Inflammatory macrophage treated with lipopolysaccharide for 4 hours (primary cell): ENCODE results near the gene VOPP1.
"Not testable (repeated sequence)": the region's sequence is repeated elsewhere in the genome, so short reads cannot be mapped to it uniquely, and the experiment has no call there.

ENCODE experiments used
- DNase-seq: peaks from one replicate; pipeline ENCODE4 v3.0.0-alpha.2; 2020

VOPP1 gene

GRCh38 chr7:55484834-55485233, 87.5 kb downstream of the VOPP1 start:
- no peak for DNase-seq

- no peak for DNase-seq
Measured at GRCh38 chr7:55484241-55484640, 88.1 kb downstream of the VOPP1 start.

GRCh38 chr7:55483046-55483445, 89.3 kb downstream of the VOPP1 start:
- DNase-seq = no peak

GRCh38 chr7:55481155-55481554, 91.1 kb downstream of the VOPP1 start:
- no peak for DNase-seq

- no peak for DNase-seq
Measured at GRCh38 chr7:55478700-55479099, 93.6 kb downstream of the VOPP1 start.

GRCh38 chr7:55477781-55478374, 94.4 kb downstream of the VOPP1 start:
- DNase-seq = no peak

GRCh38 chr7:55476852-55477780, 95.2 kb downstream of the VOPP1 start:
- no peak for DNase-seq

- no peak for DNase-seq
Measured at GRCh38 chr7:55475855-55476803, 96.2 kb downstream of the VOPP1 start.

- no peak for DNase-seq
Measured at GRCh38 chr7:55474944-55475854, 97.1 kb downstream of the VOPP1 start.

- DNase-seq = no peak
Measured at GRCh38 chr7:55473932-55474331, 98.4 kb downstream of the VOPP1 start.

GRCh38 chr7:55472928-55473725, 99.2 kb downstream of the VOPP1 start:
- no peak for DNase-seq

GRCh38 chr7:55472406-55472805, 99.9 kb downstream of the VOPP1 start:
- not testable (repeated sequence) for DNase-seq

GRCh38 chr7:55471594-55471993, 100.7 kb downstream of the VOPP1 start:
- not testable (repeated sequence) for DNase-seq

GRCh38 chr7:55470261-55470660, 102.0 kb downstream of the VOPP1 start:
- DNase-seq = no peak

- DNase-seq = no peak
Measured at GRCh38 chr7:55469721-55470120, 102.6 kb downstream of the VOPP1 start.

- DNase-seq = no peak
Measured at GRCh38 chr7:55469271-55469681, 103.0 kb downstream of the VOPP1 start.

- no peak for DNase-seq
Measured at GRCh38 chr7:55468495-55468894, 103.8 kb downstream of the VOPP1 start.

- DNase-seq = no peak
Measured at GRCh38 chr7:55467047-55467593, 105.2 kb downstream of the VOPP1 start.

- DNase-seq = no peak
Measured at GRCh38 chr7:55465691-55466090, 106.6 kb downstream of the VOPP1 start.

GRCh38 chr7:55464422-55464821, 107.9 kb downstream of the VOPP1 start:
- DNase-seq = no peak
